Gastroesophageal sphincter (tissue), 3 donors: ENCODE measurements around the gene PRDM1.

Experiments used
- CTCF ChIP-seq, 4 experiments: fragments of 200-600 bp in 2 of 4; fragments of 450-650 bp in 2 of 4; sonication (generic) in 1 of 4; IDR thresholded peaks; one replicate each; pipeline ENCODE4 v1.5.1; 2017 to 2019; ENCODE audit warnings: antibody characterized with exemption in 4 of 4, mild to moderate bottlenecking in 2 of 4, moderate library complexity in 2 of 4
- EP300 ChIP-seq: sonication (generic); formaldehyde crosslinking; IDR thresholded peaks from one replicate; pipeline ENCODE4 v1.6.1; 2017; ENCODE audit warnings: antibody characterized with exemption, mild to moderate bottlenecking
- POLR2A ChIP-seq, 2 donors: fragments of 450-650 bp; IDR thresholded peaks; one replicate each; pipeline ENCODE4 v1.6.1; 2017; ENCODE audit warnings: antibody characterized with exemption in 2 of 2, mild to moderate bottlenecking in 2 of 2, moderate library complexity in 1 of 2
- POLR2AphosphoS5 ChIP-seq: sonication (generic); formaldehyde crosslinking; IDR thresholded peaks from one replicate; pipeline ENCODE4 v1.6.1; 2017; ENCODE audit warnings: antibody characterized with exemption

- TF ChIP-seq CTCF (IDR thresholded peaks at IDR 0.05) (no peak), EP300 (no peak), POLR2A (IDR thresholded peaks at IDR 0.05) (no peak), POLR2AphosphoS5 (no peak)
Measured at GRCh38 chr6:106156413-106156812, 70.3 kb downstream of the PRDM1 start.
